GM12878 (cell line): ENCODE data around the gene MAD1L1. TPM values are rescaled to one million over a fixed set of nuclear protein-coding genes. Genes with fewer than 3 reads are reported as not detected.

Experiments used
- ATAC-seq: fragments of 200-7000 bp; cut with Tn5 transposase; 3 replicates; pipeline ENCODE4 v1.9.1; 2020; ENCODE audit warnings: mild to moderate bottlenecking, moderate library complexity
- BruUV-seq: library from RNA; stranded (reverse); fragments of 400-500 nt; replicated peaks from 2 replicates; lab custom pipeline; 2021; lab: Mats Ljungman, UMichigan
- CTCF ChIA-PET: fragments of 300-600 bp; sonication (Branson Sonifier 250); formaldehyde crosslinking; extraction: SDS; loops from one replicate; lab custom pipeline; 2021; ENCODE audit warnings: inconsistent platforms; lab: Yijun Ruan, JAX
- POLR2A ChIA-PET: fragments of 350-600 bp; formaldehyde crosslinking; extraction: SDS; loops from one replicate; lab custom pipeline; 2021; ENCODE audit warnings: inconsistent platforms; lab: Charles Lee
- RAD21 ChIA-PET: fragments of 300-600 bp; sonication (Branson Sonifier 250); formaldehyde crosslinking; loops from one replicate; lab custom pipeline; 2023; ENCODE audit warnings: antibody characterized with exemption; ENCODE audit not compliant: unreplicated experiment; lab: Charles Lee
- SMC1A ChIA-PET: fragments of 300-600 bp; sonication (Branson Sonifier 250); formaldehyde crosslinking; loops from one replicate; lab custom pipeline; 2023; ENCODE audit not compliant: unreplicated experiment, uncharacterized antibody; lab: Charles Lee
- DNase-seq: peaks from one replicate; pipeline ENCODE4 v3.0.0-alpha.2; 2011; ENCODE audit warnings: low read depth, low spot score
- FAIRE-seq: peaks from 3 replicates; lab custom pipeline; 2011; peaks lifted over from hg19 to GRCh38; lab: Jason Lieb, UNC
- H2AFZ ChIP-seq: 2 replicates; pipeline ENCODE4 v1.6.0; 2011; ENCODE audit warnings: low read depth, low read length, control low read depth; ENCODE audit not compliant: control insufficient read depth
- H3K27ac ChIP-seq: 2 replicates; pipeline ENCODE4 v1.5.1; 2011; ENCODE audit warnings: control low read depth; ENCODE audit not compliant: control insufficient read depth, insufficient read depth
- H3K27me3 ChIP-seq, 2 experiments: replicated peaks in 1 of 2; 2 replicates each; pipeline versions ENCODE4 v1.6.0 to v1.6.1; 2011; ENCODE audit warnings: low read length in 1 of 2; ENCODE audit not compliant: control insufficient read depth in 2 of 2, insufficient read depth in 2 of 2
- H3K36me3 ChIP-seq, 2 experiments: 2 replicates each; pipeline ENCODE4 v1.5.1; 2011; ENCODE audit warnings: low read length in 1 of 2; ENCODE audit not compliant: control insufficient read depth in 2 of 2, insufficient read depth in 2 of 2
- H3K4me1 ChIP-seq: 2 replicates; pipeline ENCODE4 v1.6.1; 2011; ENCODE audit warnings: mild to moderate bottlenecking, low read length, moderate library complexity, mixed read lengths; ENCODE audit not compliant: control insufficient read depth, insufficient read depth
- H3K4me2 ChIP-seq: 2 replicates; pipeline ENCODE4 v1.6.0; 2011; ENCODE audit warnings: control low read depth; ENCODE audit not compliant: control insufficient read depth, insufficient read depth
- H3K4me3 ChIP-seq: fragments of 200-600 bp; sonication (generic); 2 replicates; pipeline ENCODE4 v1.5.1; 2016
- H3K79me2 ChIP-seq: 2 replicates; pipeline ENCODE4 v1.6.0; 2011; ENCODE audit warnings: low read length; ENCODE audit not compliant: control insufficient read depth, insufficient read depth
- H3K9ac ChIP-seq: 2 replicates; pipeline ENCODE4 v1.8.0; 2011; ENCODE audit warnings: low read length, control low read depth, mixed read lengths; ENCODE audit not compliant: control insufficient read depth, insufficient read depth
- H3K9me3 ChIP-seq: replicated peaks from 3 replicates; pipeline ENCODE4 v1.5.1; 2011; ENCODE audit warnings: mild to moderate bottlenecking, low read length; ENCODE audit not compliant: control insufficient read depth, insufficient read depth
- H4K20me1 ChIP-seq: 2 replicates; pipeline ENCODE4 v1.6.0; 2011; ENCODE audit not compliant: control insufficient read depth, insufficient read depth
- KLF5 ChIP-seq: fragments of 450-650 bp; IDR thresholded peaks from 2 replicates; pipeline ENCODE4 v1.6.1; 2014; ENCODE audit warnings: mild to moderate bottlenecking; ENCODE audit not compliant: partially characterized antibody
- STAT1 ChIP-seq: fragments of 450-650 bp; conservative IDR thresholded peaks from 2 replicates; pipeline ENCODE4 v1.6.1; 2014; ENCODE audit warnings: antibody characterized with exemption, mild to moderate bottlenecking
- TBL1XR1 ChIP-seq: IDR thresholded peaks from 2 replicates; pipeline ENCODE4 v1.6.1; 2012; ENCODE audit warnings: low read depth, low read length, improper control_type of control experiment
- WRNIP1 ChIP-seq: IDR thresholded peaks from 2 replicates; pipeline ENCODE4 v1.6.1; 2011; ENCODE audit warnings: low read depth, low read length, improper control_type of control experiment, borderline replicate concordance
- ZNF24 ChIP-seq: fragments of 450-650 bp; IDR thresholded peaks from 2 replicates; pipeline ENCODE4 v1.6.1; 2017; ENCODE audit warnings: antibody characterized with exemption, mild to moderate bottlenecking
- WGBS: methylation state at CpG from one replicate; pipeline ENCODE4 v1.1.6; 2016; ENCODE audit warnings: low lambda C conversion rate; ENCODE audit not compliant: insufficient replicate concordance, insufficient coverage; ENCODE audit errors: missing lambda C conversion rate; 5-methylcytosine and 5-hydroxymethylcytosine counted together
- in situ Hi-C: fragments of 300-500 bp; cut with MboI; formaldehyde crosslinking; loops from 9 replicates; pipeline ENCODE4 v1.14.3; 2018; ENCODE audit warnings: mixed read lengths
- intact Hi-C: fragments of 100-400 bp; cut with micrococcal nuclease; formaldehyde crosslinking; loops from one replicate; pipeline ENCODE4 v1.14.2; 2022; ENCODE audit not compliant: unreplicated experiment
- polyA plus RNA-seq, 11 experiments: library from polyadenylated mRNA; depleted of rRNA in 4 of 11; unstranded in 6 of 11; stranded (reverse) in 5 of 11; fragments of >200 nt; fragmentation: Nextera tagmentation in 4 of 11; fragmentation: Illumina TruSeq in 1 of 11; extraction: Ambion mirVana in 4 of 11; extraction: Trizol in 1 of 11; gene quantifications; 1 replicate in 1 of 11; 2 replicates in 10 of 11; pipeline versions ENCODE4 v1.2.1 to v1.2.3, GENCODE V29; 2011 to 2016; ENCODE audit warnings: inconsistent platforms in 2 of 11, missing spikeins in 2 of 11, low read depth in 1 of 11
- total RNA-seq, 4 experiments: library from RNA; depleted of rRNA in 3 of 4; stranded (reverse); fragments of >200 nt in 3 of 4; fragmentation: Illumina TruSeq in 1 of 4; extraction: Trizol in 1 of 4; gene quantifications; 2 replicates each; pipeline versions ENCODE4 v1.2.1 to v1.2.3, GENCODE V29; 2013 to 2021
- TF ChIP-seq, protein P1 (sequence below): IDR thresholded peaks from 2 replicates; pipeline ENCODE4 v1.6.1; 2011; ENCODE audit warnings: borderline replicate concordance, low read depth, mild to moderate bottlenecking, moderate library complexity, low read length; ENCODE audit not compliant: insufficient read depth, poor library complexity, severe bottlenecking

MAD1L1 gene
- total and polyA plus RNA-seq, 10 of the 15 experiments (the other 5 are each of a cell fraction or from before 2014, with no cell fraction given): 2.2 to 76.8 (median 38.3) TPM

DNA sequence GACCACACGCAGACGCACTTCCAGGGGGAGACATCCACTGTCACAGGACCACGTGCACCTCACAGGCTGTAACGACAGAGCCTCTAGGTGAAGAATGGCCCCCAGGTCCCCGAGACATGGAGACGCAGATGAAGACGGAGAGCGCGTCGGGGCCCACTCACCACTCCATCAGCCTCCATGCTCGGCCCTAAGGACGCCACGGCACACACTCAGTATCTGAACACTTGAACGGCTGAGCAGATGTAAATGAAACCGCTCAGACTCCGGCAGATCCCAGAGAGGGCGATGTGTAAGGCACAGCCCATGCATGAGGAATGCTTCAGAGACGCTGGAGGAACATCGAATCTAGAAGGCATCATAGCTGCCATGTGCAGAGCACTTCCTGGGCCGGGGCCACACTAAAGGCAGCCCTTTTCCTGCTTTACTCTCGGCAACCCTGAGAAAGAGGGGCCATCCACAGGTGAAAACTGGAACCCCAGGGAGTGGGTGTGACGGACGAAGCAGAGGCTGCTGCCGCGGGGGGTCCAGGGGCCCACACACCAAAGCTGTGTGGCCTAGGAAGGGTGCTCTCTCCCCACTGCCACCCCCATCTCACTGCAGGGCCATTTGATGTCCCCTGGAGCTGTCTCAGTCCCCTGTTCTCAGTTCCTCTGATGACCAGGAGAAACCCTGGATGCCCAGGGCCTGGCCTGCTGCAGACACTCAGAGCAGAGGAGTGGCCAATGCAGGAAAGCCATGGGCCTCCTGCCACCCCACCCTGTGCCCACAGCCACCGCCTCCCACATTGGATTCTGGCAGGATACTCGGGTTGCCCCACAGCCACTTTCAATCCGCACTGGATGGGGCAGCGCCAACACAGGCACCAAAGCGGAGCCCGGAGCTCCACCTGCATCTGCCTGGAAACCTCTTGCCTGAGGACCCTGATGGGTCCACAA, 253.8 kb downstream of the MAD1L1 start:
- in situ Hi-C loops: no loop called here

More for the DNA sequence above, 253.8 kb downstream of the MAD1L1 start:
- Histone ChIP-seq H3K27ac (no peak overlapping the region), H3K9ac (no peak overlapping the region), H4K20me1 (no peaks in the 10 kb centered on the region), H2AFZ (no peak overlapping the region), H3K9me3 (no peaks in the 10 kb centered on the region; the same call in 2 of the 3 replicates), H3K4me3 (no peak overlapping the region), H3K79me2 (no peaks in the 10 kb centered on the region), H3K4me1 (peaks cover 7% of the 10 kb centered on the region), H3K4me2 (no peak overlapping the region), H3K27me3 (no peaks in the 10 kb centered on the region), H3K36me3 (peaks cover 0 to 9% of the 10 kb centered on the region in 2 experiments; a peak in 2 of 4 replicates)
- TF ChIP-seq WRNIP1 (no peak), KLF5 (no peak), STAT1 (no peak), TBL1XR1 (no peak), ZNF24 (no peak)
- TF ChIP-seq, protein P1, sequence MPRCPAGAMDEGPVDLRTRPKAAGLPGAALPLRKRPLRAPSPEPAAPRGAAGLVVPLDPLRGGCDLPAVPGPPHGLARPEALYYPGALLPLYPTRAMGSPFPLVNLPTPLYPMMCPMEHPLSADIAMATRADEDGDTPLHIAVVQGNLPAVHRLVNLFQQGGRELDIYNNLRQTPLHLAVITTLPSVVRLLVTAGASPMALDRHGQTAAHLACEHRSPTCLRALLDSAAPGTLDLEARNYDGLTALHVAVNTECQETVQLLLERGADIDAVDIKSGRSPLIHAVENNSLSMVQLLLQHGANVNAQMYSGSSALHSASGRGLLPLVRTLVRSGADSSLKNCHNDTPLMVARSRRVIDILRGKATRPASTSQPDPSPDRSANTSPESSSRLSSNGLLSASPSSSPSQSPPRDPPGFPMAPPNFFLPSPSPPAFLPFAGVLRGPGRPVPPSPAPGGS: no peak
- ChIA-PET SMC1A (no interaction called here), RAD21 (no interaction called here), POLR2A (no interaction called here), CTCF (no interaction called here)
- ATAC-seq (no peak), FAIRE-seq (no peak), DNase-seq (no peak)
- BruUV-seq: no TSS peak
- intact Hi-C loops: no loop called here
- WGBS: 95% methylated on average over 31 of the region's 31 CpGs
